CMK (cell line): ENCODE measurements around the gene APIP.

Source experiments
- DNase-seq: peaks from one replicate; pipeline ENCODE4 v3.0.0-alpha.2; 2010; ENCODE audit warnings: low read depth

APIP gene

DNA sequence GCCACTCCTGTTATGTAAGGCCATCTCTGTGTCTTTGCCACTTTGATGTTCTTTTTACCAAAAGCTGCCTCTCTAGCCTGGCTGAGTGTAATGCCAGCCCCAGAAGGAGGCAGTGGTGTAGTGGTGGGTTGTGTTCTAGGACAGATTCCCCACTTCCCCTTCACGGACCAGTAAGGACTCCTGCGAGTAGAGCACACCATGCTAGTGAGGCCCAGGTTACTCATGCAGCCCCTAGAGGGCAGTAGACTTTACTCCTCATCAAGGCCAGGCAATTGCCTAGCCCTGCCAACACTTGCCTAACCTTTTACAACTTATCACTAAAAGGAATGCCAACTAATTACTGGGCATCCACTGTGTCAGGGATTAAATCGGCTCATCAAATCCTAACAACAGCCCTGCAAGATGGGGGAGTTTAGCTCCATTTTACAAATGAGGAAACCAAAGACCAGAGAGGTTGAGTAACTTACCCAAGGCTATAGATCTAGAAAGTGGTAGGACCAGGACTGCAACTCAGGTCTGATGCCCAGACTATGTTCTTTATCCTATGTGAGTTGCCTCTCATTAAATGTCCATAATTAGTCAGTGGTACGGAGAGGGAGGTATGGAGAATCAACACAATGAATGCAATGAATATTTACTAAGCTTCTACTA, 75.3 kb downstream of the APIP start:
- peak; percentile 59 for DNase-seq

DNA sequence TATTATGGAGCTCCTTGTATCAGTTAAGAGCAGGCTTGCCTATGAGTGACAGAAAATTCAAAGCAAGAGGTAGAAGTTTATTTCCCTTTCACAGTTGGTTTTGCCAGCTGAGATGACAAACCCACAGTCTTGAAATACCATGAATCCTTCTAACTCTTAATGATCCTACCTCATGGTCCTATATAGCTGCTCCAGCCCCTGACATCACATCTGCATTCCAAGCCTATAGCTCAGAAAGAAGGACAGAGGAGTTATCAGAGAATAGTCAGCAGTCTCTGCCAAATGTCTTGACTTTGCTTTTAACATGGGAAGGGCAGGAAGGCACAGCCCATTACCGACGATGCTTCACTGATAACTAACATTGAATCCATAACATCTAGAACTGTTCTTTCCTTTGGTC, 76.2 kb downstream of the APIP start:
- no peak for DNase-seq

DNA sequence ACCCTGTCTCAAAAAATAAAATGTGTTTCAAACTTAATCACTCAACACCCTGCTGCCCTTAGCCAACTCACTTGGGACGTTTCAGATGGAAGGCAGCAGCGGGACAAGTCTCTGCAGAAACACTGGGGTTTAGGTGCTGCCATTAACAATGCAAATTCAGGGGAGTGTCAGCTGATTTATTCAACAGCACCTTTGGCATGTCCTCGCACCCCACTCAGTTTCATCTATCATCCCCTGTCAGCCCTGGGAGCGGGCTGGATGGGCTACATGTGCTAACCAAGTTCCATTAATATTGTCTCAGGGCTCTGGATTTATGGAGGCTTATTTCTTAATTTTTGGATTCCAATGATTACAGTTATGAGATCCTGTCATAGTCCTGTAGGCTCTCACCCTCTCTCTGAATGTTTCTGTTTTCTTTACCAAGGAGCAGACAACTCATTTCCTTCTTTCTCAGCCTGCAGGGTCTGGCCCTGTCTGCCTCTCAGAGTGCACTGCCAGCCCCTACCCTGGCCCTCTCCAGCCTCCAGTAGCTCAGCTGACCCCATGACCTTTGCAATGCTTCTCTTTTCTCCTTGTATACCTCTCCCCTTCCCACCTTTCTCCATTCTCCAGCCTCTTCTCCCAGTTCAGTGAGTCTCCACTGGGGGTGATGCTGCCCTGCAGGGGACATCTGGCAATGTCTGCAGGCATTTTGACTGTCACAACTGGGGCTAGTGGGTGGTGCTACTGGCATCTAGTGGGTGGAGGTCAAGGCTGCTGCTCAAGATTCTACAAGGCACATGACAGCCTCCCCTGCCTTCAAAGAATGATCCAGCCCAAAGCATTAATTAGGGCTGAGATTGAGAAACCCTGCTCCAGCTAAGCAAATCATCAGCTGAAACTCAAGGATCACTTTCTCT, 79.0 kb downstream of the APIP start:
- peak; percentile 9 for DNase-seq

DNA sequence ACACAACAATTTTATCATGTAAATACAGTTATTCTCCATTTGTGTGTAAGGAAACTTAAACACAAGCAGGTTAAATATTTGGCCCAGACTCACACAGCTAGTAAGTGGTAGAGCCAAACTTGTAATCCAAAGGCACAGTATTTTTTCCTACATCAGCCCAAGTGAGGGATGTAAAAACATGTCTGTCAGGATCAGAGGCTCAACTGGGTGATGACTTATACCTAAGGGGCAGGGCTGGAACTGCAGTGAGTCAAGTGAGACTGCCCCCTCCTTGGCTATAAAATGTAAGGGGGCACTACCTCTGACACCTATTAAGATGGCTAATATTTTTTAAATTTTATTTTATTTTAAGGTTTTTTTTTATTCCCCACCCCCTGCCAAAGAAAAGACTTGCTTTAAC, 82.6 kb downstream of the APIP start:
- no peak for DNase-seq
